GM21576 (cell line): ENCODE measurements around the gene NTRK2.

Source experiments
- ATAC-seq: cut with Tn5 transposase; IDR thresholded peaks from one replicate; pipeline ENCODE4 v1.9.1; 2021; ENCODE audit warnings: mild to moderate bottlenecking, moderate library complexity; ENCODE audit not compliant: unreplicated experiment

Gene NTRK2

DNA sequence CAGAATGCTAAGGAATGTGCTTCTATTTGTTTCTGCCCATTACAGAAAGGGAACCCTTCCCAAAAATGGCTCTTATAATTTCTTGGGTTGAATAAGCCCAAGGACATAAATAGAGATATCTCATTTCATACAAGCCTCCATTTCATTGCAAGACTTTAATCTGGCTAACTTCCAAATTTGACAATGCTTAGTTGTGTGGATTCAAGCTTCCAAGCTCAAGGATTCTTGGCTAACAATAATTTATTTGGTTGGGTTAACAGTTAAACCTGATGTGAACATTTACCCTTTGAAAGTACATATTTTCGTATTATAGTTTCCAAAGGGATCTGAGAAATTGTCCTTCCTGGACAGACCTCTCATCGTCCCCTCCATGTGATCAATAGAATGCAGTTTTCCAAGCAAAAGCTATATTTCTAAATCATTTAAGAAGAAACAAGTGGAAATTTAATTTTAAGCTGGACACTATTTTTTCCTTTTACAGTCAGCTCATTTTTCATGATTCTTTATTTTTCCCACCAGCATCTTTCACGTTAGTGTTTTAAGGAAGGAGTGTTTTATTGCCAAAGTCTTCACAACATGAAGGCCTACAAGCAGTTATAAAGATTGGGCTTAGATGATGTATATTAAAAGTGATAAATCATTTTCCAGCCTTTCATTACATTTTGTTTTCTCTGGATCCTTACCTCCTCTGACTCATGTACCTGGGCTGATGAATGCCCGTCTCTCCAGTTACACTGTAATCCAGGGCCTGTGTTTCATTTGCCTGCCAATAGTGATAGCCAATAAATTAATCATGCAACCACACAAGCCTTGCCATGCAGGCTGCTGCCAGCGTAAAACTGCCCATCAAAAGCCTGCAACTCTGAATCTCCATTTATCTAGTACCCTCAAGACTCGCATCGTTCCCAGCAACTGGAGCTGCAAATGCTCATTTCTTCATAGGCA lies 176.7 kb downstream of the NTRK2 start:
- ATAC-seq = no peak

DNA sequence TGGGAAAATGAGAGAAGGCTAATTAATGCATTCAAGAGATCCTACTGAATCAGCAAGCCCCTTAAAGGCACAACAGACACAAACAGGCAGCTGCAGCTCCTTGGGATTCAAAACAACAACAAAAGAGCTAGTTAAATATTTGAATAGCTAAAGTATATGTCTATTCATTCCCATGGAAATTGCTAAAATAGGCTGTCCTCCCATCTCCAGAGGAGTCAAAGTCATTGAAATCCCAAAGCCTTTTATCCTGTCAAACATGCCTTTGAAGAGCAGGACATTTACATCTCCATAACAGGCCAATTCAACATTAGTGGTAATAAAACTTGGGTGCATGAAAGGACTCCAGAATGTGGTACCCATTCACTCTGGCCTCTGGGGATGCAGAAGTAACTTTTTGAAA lies 177.4 kb downstream of the NTRK2 start:
- no peak for ATAC-seq

DNA sequence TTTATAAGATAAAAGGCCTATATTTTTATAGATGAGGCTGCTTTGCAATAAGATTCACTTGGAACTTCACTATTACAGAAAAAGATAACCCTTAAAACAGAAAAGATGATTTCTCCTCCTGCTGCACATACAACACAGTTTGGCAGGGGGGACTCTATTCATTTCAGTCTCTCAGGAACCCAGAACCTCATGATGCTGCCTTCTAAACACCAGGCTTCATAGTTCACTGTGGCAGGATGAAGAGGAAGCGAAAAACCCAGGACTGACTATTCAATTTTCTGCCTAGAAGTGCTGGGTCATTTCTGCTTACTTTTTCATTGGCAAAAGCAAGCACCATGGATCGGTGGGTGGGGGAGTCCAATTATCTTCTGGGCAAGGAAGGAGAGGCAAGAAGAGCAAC lies 179.5 kb downstream of the NTRK2 start:
- ATAC-seq = no peak

DNA sequence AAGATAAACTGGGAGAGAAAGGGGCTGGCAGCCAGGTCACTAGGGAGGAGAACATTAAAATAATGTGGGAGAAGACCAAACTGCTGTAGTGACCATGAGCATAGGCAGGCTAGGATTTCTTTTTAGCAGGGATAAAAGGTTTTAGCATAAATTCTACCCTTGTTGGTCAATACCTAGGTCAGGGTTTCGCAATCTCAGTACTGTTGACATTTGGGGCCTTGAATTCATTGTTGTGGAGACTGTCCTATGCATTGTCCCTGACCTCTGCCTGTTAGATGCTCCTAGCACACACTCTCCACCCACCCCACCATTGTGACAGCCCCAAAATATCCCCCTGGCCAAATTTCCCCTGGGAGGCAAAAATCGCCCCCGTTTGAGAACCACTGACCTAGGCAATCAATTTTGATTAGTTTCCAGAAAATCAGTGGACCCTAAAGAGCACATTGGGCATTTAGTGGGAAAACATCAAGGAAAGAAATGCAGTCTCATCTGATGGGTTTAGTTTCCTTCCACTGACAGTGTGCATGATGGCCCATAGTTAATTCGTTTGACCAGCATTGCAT lies 181.4 kb downstream of the NTRK2 start:
- ATAC-seq = no peak

DNA sequence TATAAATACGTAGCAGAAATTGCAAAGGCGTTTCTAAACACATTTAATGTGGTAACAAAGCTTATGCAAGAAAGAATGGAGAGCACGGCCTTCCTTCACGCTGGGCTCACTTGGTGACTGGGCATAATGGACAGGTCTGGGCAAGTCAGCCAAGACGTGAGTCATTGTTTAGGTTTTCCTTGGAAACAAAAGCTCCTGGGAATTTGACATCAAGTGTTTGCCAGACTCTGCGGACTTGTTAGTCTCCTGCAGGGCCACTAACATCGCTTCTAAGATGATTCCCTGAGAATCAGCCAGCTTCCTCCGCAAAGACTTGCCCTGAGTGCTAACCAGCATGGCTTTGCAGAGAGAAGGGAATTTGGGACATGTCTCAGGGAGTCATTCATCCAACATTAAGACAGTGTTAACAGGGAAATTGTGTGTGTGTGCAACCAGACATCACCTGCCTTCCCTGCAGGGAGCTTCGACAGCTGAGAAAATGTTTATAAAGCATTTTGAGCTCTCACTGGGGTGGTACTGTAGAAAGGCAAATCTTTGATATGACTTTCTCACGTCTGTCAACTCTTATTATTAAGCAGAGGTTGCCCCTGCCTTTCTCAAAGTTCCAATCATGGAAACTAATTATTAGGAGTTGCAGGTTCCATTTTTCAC lies 182.5 kb downstream of the NTRK2 start:
- no peak for ATAC-seq

DNA sequence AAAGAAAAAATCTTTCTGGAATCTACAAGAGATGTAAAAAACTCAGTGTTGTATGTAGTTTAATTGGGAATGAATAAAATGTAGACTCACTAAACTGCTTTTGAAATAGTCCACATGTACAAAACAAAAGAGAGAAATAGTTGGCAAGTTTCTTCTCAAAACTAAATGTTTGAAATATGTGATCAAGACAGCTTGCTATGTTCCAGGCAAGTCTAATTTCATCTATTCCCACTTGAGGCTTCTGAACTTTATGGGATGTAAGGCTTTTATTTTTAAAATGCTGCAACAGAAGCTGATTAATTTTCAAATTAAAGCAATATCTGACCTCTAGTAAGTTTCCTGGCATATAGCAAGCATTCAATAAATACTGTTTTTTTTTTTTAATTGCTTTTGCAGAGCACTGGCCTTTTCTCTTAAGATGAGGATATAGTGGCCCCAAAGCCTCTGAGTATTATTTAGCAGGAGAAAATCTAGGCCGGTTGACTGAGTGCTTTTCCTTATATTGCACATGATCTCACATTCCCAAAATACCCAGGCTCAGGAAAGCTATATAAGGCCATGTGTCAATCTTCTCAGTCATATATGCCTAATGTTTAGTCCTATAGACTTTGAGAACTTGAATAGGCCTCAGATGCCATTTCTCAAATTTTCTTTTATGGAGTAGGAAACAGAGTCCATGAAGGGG lies 183.2 kb downstream of the NTRK2 start:
- no peak for ATAC-seq

DNA sequence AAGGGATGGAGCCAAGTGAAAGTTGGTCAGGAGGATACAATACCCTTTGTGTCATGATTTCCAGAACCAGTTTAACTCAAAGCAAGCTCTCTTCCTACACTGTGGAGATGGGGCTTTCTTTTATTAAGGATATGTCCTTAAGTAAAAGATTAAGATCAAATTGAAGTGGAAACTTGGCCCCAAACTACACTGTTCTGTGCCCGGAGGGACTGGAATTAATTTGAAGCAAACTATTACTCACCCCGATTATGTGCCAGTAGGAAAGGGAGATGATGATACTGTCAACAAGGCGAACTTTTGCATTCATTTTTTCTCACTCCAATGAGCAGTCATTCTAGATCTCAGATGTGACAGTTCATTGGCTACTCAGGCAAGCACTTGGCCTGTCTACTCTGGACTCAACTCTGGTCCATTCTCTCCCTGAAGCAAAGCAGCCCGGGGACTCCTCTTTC lies 186.7 kb downstream of the NTRK2 start:
- no peak for ATAC-seq

DNA sequence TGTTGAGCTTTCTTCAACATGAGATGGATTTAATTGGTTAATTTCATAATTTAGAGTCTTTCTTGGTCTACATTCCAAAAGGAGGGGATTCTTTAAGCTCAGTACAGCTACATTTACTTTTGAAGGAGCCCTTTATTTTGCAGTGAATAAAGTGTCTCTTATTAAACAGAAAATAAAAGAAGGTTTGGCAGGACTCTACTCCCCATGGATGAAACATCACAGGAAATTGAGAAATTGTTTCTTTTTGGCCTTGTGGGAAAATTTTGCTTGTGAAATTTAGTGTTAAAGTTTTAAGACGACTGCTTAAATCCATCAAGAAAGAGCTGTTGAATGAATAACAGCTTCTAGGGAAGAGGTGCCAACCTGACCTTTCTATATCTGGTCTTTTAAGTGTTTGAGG lies 187.7 kb downstream of the NTRK2 start:
- ATAC-seq = no peak

DNA sequence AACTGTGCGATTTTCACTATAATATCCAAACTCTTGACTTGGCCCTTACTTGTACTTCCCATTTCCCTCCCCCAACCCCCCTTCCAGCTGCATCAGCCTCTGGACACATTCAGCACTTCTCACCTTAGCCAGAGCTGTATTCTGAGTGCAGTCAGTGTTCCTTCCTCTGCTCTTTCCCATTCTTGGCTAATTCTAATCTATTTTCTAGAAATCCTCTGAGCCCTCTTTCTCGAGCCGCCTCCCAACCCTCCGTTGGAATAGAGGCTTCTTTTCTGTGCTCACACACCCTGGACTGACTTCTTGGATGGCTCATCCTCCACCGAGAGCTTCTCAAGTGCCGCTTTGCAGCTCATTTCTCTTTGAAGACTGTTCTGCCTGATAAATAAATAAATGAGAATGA lies 188.8 kb downstream of the NTRK2 start:
- no peak for ATAC-seq

DNA sequence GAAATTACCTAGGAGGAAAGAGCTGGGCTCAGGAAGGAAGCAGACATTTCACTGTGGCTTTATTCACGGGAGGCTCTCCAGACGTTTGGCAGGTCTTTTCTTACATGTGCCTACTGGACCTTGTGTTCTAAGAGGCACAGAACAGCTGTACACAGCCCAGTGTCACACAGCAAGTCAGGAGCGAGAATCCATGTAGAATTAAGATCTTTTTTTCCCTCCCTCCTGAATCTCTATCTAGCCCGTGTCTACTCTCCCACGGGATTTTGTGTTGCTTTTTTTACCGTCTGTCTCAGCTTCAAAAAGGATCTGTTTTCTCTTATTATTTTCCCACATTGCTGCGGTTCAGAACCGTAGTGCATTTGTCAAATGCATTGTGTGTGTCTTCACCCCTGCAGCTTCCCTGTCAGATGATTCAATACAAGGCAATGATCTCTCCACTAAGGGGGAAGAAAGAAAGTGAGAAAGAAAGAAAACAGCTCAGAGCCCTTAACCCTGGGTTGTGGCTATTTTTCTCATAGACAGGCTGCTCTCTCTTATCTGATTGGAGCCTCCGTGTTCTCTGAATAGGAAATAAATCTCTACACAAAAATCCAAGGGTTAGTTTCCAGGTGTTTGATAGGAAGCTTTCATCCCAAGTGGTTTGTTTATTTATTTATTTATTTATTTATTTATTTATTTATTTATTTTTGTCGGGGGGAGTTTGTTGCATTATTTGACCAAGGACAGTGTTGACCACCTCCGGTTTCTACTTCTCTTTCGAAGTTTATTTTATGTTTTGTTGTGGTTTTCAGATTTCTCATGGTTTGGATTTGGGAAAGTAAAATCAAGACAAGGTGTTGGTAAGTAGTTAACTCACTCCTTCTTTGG lies 191.0 kb downstream of the NTRK2 start:
- ATAC-seq = no peak

DNA sequence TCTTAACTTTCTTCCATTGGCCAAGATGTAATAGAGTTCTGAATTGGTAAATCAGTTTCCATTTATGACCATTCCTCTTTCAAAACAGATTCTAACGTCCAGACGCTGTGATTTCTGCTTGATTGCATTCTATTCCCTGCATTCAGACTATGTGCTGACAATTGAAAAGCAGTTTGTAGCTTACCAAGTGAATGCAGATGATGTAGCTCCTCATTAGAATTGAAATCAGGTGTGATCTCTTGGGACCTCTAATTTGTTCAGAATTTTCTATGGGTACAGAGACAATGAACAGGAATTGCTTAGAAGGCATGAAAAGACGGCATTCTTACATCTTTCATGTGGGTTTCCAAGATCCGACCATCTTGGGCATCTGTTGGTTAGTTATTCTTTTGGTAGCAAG lies 191.9 kb downstream of the NTRK2 start:
- no peak for ATAC-seq

DNA sequence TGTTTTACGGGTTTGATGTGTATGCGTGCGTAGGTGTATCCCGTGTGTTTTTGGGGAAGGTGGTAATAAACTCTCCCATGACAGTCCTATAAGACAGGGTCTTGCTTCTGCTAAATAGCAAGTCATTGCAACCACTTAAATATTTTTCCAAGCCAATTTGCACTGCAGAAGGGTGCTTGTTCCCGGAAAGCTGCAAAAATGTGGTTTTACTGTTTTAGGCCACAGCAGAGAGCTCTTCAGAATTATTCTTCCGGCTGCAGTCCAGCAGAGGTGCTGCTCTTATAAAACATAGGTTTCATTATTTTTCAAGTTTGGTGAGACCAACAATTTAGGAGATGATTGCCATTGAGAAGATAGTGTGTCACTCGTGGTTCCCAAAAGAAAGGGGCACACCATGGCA lies 192.8 kb downstream of the NTRK2 start:
- no peak for ATAC-seq

DNA sequence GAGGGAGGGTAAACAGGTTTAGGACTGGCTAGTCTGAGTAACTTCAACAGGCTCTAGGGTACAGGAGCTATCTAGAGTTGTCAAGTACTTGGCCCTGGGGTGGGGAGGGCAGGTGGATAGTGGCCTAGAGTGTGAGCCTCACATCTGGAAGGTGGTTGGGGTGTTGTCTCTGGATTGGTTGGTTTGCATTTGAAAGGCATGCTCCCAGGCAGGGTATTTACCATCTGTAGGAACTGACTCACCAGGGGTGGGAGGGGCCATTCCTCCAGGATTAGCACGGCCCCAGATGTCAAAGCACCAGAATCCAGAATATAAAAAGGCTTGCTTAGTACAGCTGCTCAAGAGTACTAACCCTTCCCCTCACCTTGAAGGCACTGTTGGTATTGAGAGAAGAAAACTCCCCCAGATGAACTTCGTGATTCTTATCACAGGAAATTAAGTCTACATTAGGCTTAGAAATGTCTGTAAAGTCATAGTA lies 193.3 kb downstream of the NTRK2 start:
- no peak for ATAC-seq

DNA sequence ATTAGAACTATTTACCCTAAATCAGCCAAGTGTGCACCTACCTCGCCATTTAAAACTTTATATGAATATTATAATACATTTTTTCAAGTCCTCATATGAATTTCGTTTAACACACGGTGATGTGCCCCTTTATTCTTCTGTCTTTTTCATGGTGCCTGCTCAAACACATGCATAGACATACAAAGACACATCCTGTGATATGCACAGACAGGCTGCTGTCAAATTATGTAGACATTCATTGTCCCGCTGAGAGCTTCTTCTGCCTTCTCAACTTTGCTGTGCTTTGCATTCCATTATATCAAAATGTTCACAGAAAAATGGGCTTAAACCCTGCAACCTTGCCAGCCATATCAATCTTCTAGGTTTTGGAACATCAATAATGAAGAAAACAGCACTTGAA lies 193.8 kb downstream of the NTRK2 start:
- ATAC-seq = no peak

DNA sequence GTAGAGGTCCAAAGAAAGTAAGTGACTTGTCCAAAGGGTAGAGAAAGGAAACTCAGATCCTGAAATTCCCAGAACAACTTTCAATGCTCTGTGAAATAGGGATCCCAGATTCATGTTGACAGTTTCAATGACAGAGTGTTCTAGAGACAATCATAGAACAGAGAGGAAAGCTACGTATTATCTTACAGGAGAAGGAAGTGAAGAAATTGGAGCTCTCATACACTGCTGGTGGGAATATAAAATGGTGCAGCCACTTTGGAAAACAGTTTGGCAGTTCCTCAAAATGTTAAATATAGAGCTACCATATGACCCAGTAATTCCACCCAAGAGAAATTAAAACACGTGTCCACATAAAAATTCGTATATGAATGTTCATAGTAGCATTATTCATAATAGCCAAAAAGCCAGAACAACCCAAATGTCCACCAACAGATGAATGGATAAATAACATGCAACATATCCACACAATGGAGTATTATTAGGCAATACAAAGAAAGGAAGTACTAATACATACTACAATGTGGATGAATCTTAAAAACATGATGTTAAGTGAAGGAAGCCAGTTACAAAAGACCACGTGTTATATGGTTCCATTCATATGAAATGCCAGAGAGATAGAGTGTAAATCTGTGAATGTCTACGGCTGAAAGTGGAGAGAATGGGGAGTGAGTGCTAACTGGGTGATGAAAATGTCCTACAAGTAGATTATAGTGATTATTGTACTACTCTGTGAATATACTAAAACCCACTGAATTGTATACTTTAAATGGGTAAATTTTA lies 197.1 kb downstream of the NTRK2 start:
- no peak for ATAC-seq

DNA sequence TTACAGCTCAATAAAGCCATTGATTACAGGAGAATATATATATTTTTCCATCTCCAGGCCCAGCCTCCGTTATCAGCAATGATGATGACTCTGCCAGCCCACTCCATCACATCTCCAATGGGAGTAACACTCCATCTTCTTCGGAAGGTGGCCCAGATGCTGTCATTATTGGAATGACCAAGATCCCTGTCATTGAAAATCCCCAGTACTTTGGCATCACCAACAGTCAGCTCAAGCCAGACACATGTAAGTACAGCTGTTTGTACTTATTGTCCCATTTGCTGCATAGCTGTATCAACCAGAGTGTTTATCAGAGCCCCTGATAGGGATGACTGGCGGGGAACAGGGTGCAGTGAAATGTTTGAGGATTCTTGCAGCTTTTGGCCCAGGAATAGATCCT lies 197.7 kb downstream of the NTRK2 start:
- ATAC-seq = no peak

DNA sequence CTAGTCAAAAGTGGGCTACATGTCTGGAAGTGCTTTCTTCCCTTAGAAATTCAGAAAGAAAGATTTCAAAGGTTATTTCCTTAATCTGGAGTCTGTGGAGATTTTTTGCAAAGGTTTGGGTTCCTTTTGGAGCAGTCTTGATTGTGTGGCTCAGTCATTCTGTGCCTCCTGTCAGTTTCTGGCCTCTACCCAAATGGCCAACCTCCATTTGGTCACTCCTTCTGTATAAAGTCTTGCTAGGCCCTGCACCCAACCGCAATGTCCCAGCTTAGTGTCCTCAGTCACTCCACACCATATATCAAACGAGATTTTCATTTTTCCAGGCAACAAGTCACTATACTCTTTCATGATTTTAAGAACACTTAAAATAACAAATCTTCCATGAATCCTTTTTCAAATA lies 199.6 kb downstream of the NTRK2 start:
- ATAC-seq = no peak

DNA sequence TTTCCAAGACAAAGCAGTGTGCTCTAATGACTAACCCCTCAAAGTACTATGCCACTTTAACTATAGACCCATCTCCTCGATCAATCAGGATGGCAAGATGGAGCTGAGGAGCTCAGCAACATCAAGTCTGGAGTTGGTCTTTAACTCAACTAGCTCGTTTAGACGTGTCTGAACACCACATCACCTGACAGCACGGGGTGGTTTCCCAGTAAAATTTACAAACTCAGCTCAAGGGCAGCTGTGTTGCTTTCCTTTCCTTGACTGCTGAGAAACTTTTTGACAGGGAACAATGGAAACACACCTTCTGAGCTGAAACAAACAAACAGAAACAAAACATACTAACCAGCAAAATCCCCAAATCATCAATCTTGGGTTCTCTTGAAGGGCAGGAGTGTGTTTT lies 202.5 kb downstream of the NTRK2 start:
- no peak for ATAC-seq

DNA sequence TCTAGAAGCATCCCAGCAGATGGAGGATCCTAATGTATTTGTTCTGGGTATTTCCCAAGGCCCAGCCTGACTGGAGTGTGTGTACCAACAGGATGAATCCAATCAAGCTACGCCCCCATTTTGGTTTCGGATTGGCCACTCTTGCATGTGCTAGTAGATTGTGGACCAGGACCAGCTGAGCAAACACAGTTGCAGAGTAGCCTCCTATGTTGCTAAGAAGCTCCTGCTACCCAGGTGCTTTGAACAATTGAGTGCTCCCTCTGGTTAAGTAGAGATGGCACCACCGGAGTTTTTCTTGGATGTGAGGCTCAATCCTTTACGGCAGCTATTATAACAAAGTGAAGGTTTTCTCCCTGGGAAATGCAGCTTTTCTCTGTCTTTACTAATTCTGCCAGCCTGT lies 204.5 kb downstream of the NTRK2 start:
- ATAC-seq = no peak

DNA sequence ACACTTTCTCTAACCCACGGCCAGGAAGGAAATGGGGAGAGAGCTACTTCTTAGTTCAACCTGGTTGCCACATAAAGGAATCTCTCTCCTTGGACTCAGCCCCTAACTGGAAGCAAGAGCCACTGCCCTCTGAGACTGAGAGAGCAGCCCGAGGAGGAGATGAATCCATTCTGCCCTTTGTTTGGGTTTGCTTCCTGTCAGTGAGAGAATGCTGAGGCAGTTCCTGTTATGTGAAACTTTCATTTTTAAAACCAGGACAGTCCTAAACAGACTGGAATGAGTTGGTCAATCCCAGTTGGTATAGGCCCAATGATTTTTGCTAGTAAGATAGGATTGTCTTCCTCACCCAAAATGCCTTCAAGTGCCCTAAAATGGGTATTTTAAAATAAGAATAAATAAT lies 205.1 kb downstream of the NTRK2 start:
- no peak for ATAC-seq
